Caco-2 (cell line): ENCODE results near the gene GPBP1. TPM values are rescaled to one million over a fixed set of nuclear protein-coding genes. Genes with fewer than 3 reads are reported as not detected.
"Not testable (repeated sequence)": the region's sequence is repeated elsewhere in the genome, so short reads cannot be mapped to it uniquely, and the experiment has no call there.

Experiments
- BruUV-seq: library from RNA; stranded (reverse); fragments of 400-500 nt; replicated peaks from 2 replicates; lab custom pipeline; 2021; lab: Mats Ljungman, UMichigan
- CTCF ChIA-PET: fragments of 300-600 bp; sonication (Branson Sonifier 250); formaldehyde crosslinking; loops from one replicate; lab custom pipeline; 2022; ENCODE audit warnings: antibody characterized with exemption; lab: Charles Lee
- POLR2A ChIA-PET: fragments of 300-600 bp; sonication (Branson Sonifier 250); formaldehyde crosslinking; loops from one replicate; lab custom pipeline; 2022; ENCODE audit warnings: antibody characterized with exemption; lab: Charles Lee
- DNase-seq, 2 experiments: peaks; one replicate each; pipeline versions ENCODE4 v3.0.0 to v3.0.0-alpha.2; 2020 to 2022
- H3K27me3 ChIP-seq: replicated peaks from 2 replicates; pipeline ENCODE4 v1.6.0; 2011; ENCODE audit warnings: low read length; ENCODE audit not compliant: control insufficient read depth, insufficient read depth
- H3K36me3 ChIP-seq: 2 replicates; pipeline ENCODE4 v1.5.1; 2011; ENCODE audit warnings: low read length; ENCODE audit not compliant: control insufficient read depth, insufficient read depth
- H3K4me1 ChIP-seq: fragments of 250-450 bp; sonication (Bioruptor Pico); 2 replicates; pipeline ENCODE4 v1.5.1; 2020; ENCODE audit warnings: mild to moderate bottlenecking
- H3K4me3 ChIP-seq: 2 replicates; pipeline ENCODE4 v1.5.1; 2011; ENCODE audit warnings: low read depth, mild to moderate bottlenecking, control low read depth, low read length
- H3K9me3 ChIP-seq: fragments of 250-450 bp; sonication (Bioruptor Pico); 2 replicates; pipeline ENCODE4 v1.5.1; 2020; ENCODE audit warnings: mild to moderate bottlenecking, moderate library complexity
- H3K27ac Mint-ChIP-seq: one replicate; pipeline ENCODE4 v1.8.0; 2022; ENCODE audit warnings: mixed read lengths; ENCODE audit not compliant: unreplicated experiment
- H3K27me3 Mint-ChIP-seq: one replicate; pipeline ENCODE4 v1.8.0; 2022; ENCODE audit warnings: mixed read lengths; ENCODE audit not compliant: insufficient read depth, unreplicated experiment
- H3K36me3 Mint-ChIP-seq: one replicate; pipeline ENCODE4 v1.8.0; 2022; ENCODE audit warnings: mild to moderate bottlenecking, mixed read lengths; ENCODE audit not compliant: insufficient read depth, unreplicated experiment
- H3K4me1 Mint-ChIP-seq: one replicate; pipeline ENCODE4 v1.8.0; 2022; ENCODE audit warnings: low read depth, mixed read lengths; ENCODE audit not compliant: unreplicated experiment
- H3K4me3 Mint-ChIP-seq: one replicate; pipeline ENCODE4 v1.8.0; 2022; ENCODE audit warnings: mild to moderate bottlenecking, moderate library complexity, mixed read lengths; ENCODE audit not compliant: unreplicated experiment
- H3K9me3 Mint-ChIP-seq: one replicate; pipeline ENCODE4 v1.8.0; 2022; ENCODE audit warnings: mixed read lengths; ENCODE audit not compliant: unreplicated experiment
- CTCF ChIP-seq, 2 experiments: fragments of 200-600 bp in 1 of 2; IDR thresholded peaks; 1 replicate in 1 of 2; 2 replicates in 1 of 2; pipeline versions ENCODE4 v1.5.1 to v1.8.0; 2011 to 2022; ENCODE audit warnings: antibody characterized with exemption in 1 of 2, control low read depth in 1 of 2, inconsistent platforms in 1 of 2, low read depth in 1 of 2, low read length in 1 of 2, mild to moderate bottlenecking in 1 of 2, moderate library complexity in 1 of 2; ENCODE audit not compliant: insufficient read depth in 1 of 2, severe bottlenecking in 1 of 2, unreplicated experiment in 1 of 2
- intact Hi-C: fragments of 100-400 bp; cut with micrococcal nuclease; formaldehyde crosslinking; loops from one replicate; pipeline ENCODE4 v1.10.0; 2022; ENCODE audit not compliant: unreplicated experiment
- total RNA-seq: library from RNA; stranded (reverse); gene quantifications from 2 replicates; pipeline ENCODE4 v1.2.3, GENCODE V29; 2022

Gene GPBP1
- total RNA-seq, 1 experiment from 2014 or later, result 100 TPM

DNA sequence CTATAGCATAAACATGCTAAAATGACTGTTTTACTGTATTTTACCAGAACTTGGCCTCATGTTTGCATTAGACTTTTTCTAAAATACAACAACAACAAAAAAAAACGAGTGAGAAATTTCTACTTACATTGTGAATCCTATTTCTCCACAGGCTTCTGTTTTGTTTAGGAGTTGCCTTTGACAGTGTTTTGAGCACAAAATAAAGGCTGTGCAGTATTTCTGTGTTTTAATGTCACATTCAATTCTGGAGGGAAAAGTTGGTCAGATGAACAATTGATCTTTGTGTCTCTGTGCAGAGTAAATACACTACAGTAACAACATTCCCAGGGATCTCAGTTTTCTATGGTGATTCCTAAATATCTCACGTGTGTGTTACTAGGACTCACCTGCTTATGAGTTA lies 131.1 kb downstream of the GPBP1 start:
- no peaks in the 10 kb centered on the region for H3K4me1 Mint-ChIP-seq
- intact Hi-C loops, result no loop called here
- POLR2A ChIA-PET, result no interaction called here

GRCh38 chr5:57306359-57306758 lies 132.5 kb downstream of the GPBP1 start:
- Mint-ChIP-seq H3K4me1 (peaks cover 4% of the 10 kb centered on the region), H3K9me3 (peaks cover 25% of the 10 kb centered on the region), H3K36me3 (no peaks in the 10 kb centered on the region), H3K4me3 (no peak overlapping the region), H3K27ac (no peak overlapping the region), H3K27me3 (no peaks in the 10 kb centered on the region)
- H3K27me3 ChIP-seq, result no peaks in the 10 kb centered on the region
- H3K4me1 ChIP-seq, result peaks cover 5% of the 10 kb centered on the region; the same call in 1 of the 2 replicates
- no peak overlapping the region for H3K4me3 ChIP-seq
- intact Hi-C loops, result no loop called here
- TF ChIP-seq CTCF (IDR thresholded peaks at IDR 0.05; ENCODE audit: insufficient read depth in 1 of 2, low read depth in 1 of 2, low read length in 1 of 2, severe bottlenecking in 1 of 2, unreplicated experiment in 1 of 2), result no peak
- DNase-seq, result no peak
- BruUV-seq, result no TSS peak
- no peaks in the 10 kb centered on the region for H3K36me3 ChIP-seq
- H3K9me3 ChIP-seq, result peaks cover 11% of the 10 kb centered on the region; the same call in 1 of the 2 replicates
- CTCF ChIA-PET, result no interaction called here
- POLR2A ChIA-PET, result no interaction called here

More for the DNA sequence above, 131.1 kb downstream of the GPBP1 start:
- Mint-ChIP-seq H3K9me3 (peaks cover 15% of the 10 kb centered on the region), H3K27ac (no peak overlapping the region), H3K27me3 (no peaks in the 10 kb centered on the region), H3K36me3 (no peaks in the 10 kb centered on the region), H3K4me3 (no peak overlapping the region)
- CTCF ChIA-PET, result no interaction called here
- DNase-seq, result no peak
- Histone ChIP-seq H3K9me3 (peaks cover 7% of the 10 kb centered on the region; the same call in 1 of the 2 replicates), H3K27me3 (no peaks in the 10 kb centered on the region), H3K4me3 (no peak overlapping the region), H3K36me3 (no peaks in the 10 kb centered on the region), H3K4me1 (no peaks in the 10 kb centered on the region)
- no TSS peak for BruUV-seq
- no peak for TF ChIP-seq CTCF (IDR thresholded peaks at IDR 0.05; ENCODE audit: insufficient read depth in 1 of 2, low read depth in 1 of 2, low read length in 1 of 2, severe bottlenecking in 1 of 2, unreplicated experiment in 1 of 2)

DNA sequence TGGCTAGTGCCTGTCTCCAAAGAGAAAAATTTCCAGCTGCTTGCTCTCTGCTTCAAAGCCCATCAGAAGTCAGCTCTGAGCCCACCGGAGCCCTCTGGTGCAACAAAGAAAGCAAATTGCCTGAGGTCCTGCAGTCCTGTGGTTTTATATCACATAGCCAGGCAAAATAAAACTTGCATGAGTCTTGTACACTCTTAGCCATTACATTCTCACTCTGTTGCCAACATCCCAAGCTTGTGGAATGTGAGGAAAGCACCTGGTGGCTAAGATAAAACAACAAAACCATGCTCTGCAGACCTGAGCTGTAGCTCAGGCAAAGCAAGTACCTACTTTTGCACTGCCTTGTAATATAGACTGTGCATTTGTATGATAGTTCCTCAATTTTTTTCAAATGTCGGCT lies 133.7 kb downstream of the GPBP1 start:
- no TSS peak for BruUV-seq
- TF ChIP-seq CTCF (IDR thresholded peaks at IDR 0.05; ENCODE audit: insufficient read depth in 1 of 2, low read depth in 1 of 2, low read length in 1 of 2, severe bottlenecking in 1 of 2, unreplicated experiment in 1 of 2), result no peak
- Histone ChIP-seq H3K4me1 (peaks cover 11% of the 10 kb centered on the region; the same call in 1 of the 2 replicates), H3K9me3 (peaks cover 11% of the 10 kb centered on the region; the same call in 1 of the 2 replicates), H3K36me3 (no peaks in the 10 kb centered on the region), H3K27me3 (no peaks in the 10 kb centered on the region), H3K4me3 (no peak overlapping the region)
- DNase-seq, result no peak
- Mint-ChIP-seq H3K9me3 (peaks cover 25% of the 10 kb centered on the region), H3K27ac (no peak overlapping the region), H3K4me1 (peaks cover 15% of the 10 kb centered on the region), H3K4me3 (no peak overlapping the region), H3K27me3 (no peaks in the 10 kb centered on the region), H3K36me3 (no peaks in the 10 kb centered on the region)
- CTCF ChIA-PET, result no interaction called here
- POLR2A ChIA-PET, result no interaction called here
- intact Hi-C loops, result no loop called here

GRCh38 chr5:57309022-57309421 lies 135.2 kb downstream of the GPBP1 start:
- CTCF ChIA-PET, DNase-seq, H3K27me3 Mint-ChIP-seq, BruUV-seq, intact Hi-C loops, POLR2A ChIA-PET, H3K27me3 ChIP-seq, H3K36me3 ChIP-seq, H3K27ac Mint-ChIP-seq, H3K36me3 Mint-ChIP-seq, H3K4me3 ChIP-seq, H3K4me3 Mint-ChIP-seq: not testable (repeated sequence)
- H3K4me1 ChIP-seq, result peaks cover 11% of the 10 kb centered on the region; the same call in 1 of the 2 replicates
- H3K4me1 Mint-ChIP-seq, result peaks cover 15% of the 10 kb centered on the region
- H3K9me3 ChIP-seq, result peaks cover 11% of the 10 kb centered on the region; the same call in 1 of the 2 replicates
- peaks cover 25% of the 10 kb centered on the region for H3K9me3 Mint-ChIP-seq
